ENCODE results near the gene PXT1.
"Not testable (repeated sequence)": the region's sequence is repeated elsewhere in the genome, so short reads cannot be mapped to it uniquely, and the experiment has no call there.

The PXT1 gene

GRCh38 chr6:36368421-36368820 is 74.2 kb downstream of the PXT1 start:
- no peak for DNase-seq

GRCh38 chr6:36367743-36368142 is 74.9 kb downstream of the PXT1 start:
- no peak for DNase-seq

GRCh38 chr6:36364669-36365479 is 77.8 kb downstream of the PXT1 start:
- DNase-seq, result no peak

GRCh38 chr6:36364061-36364635 is 78.5 kb downstream of the PXT1 start:
- not testable (repeated sequence) for DNase-seq

- not testable (repeated sequence) for DNase-seq
These were observed 79.3 kb downstream of the PXT1 start for GRCh38 chr6:36363371-36363752.

GRCh38 chr6:36362551-36363370 is 79.9 kb downstream of the PXT1 start:
- no peak for DNase-seq

GRCh38 chr6:36361071-36361470 is 81.6 kb downstream of the PXT1 start:
- DNase-seq, result no peak

- DNase-seq, result peak; percentile 74
These were observed 82.2 kb downstream of the PXT1 start for GRCh38 chr6:36360241-36361054.

- no peak for DNase-seq
These were observed 84.3 kb downstream of the PXT1 start for GRCh38 chr6:36358226-36358915.

GRCh38 chr6:36357872-36358225 is 84.8 kb downstream of the PXT1 start:
- no peak for DNase-seq

GRCh38 chr6:36355819-36356218 is 86.8 kb downstream of the PXT1 start:
- DNase-seq, result no peak

GRCh38 chr6:36353411-36353915 is 89.2 kb downstream of the PXT1 start:
- no peak for DNase-seq

GRCh38 chr6:36352477-36353157 is 90.0 kb downstream of the PXT1 start:
- DNase-seq, result no peak

GRCh38 chr6:36350681-36351571 is 91.7 kb downstream of the PXT1 start:
- DNase-seq, result no peak

GRCh38 chr6:36350082-36350481 is 92.6 kb downstream of the PXT1 start:
- no peak for DNase-seq

- peak; percentile 81 for DNase-seq
These were observed 93.4 kb downstream of the PXT1 start for GRCh38 chr6:36349240-36349639.

GRCh38 chr6:36347621-36348020 is 95.0 kb downstream of the PXT1 start:
- no peak for DNase-seq

GRCh38 chr6:36346486-36347273 is 96.0 kb downstream of the PXT1 start:
- no peak for DNase-seq

GRCh38 chr6:36345681-36346466 is 96.8 kb downstream of the PXT1 start:
- DNase-seq, result no peak

Data from NCI-H2029 treated with DMSO at 0.1 percent for 48 hours (cell line).